ACC112 (cell line): Measurements from ENCODE around the gene DBH.

Experiments
- H2AFZ ChIP-seq: fragments of 200-600 bp; sonication (generic); one replicate; pipeline ENCODE4 v1.6.0; 2017; ENCODE audit warnings: antibody characterized with exemption, low read length; ENCODE audit not compliant: unreplicated experiment
- H3K27ac ChIP-seq: fragments of 200-600 bp; sonication (generic); 2 replicates; pipeline ENCODE4 v1.5.1; 2014; ENCODE audit warnings: low read depth, mild to moderate bottlenecking, antibody characterized with exemption, low read length, moderate library complexity
- H3K27me3 ChIP-seq: fragments of 200-600 bp; sonication (generic); 2 replicates; pipeline ENCODE4 v1.6.1; 2014; ENCODE audit warnings: mild to moderate bottlenecking, antibody characterized with exemption, low read length, moderate library complexity, mixed read lengths; ENCODE audit not compliant: insufficient read depth
- H3K36me3 ChIP-seq: fragments of 200-600 bp; sonication (generic); 2 replicates; pipeline ENCODE4 v1.6.1; 2016; ENCODE audit warnings: mild to moderate bottlenecking, antibody characterized with exemption, low read length, moderate library complexity, mixed read lengths; ENCODE audit not compliant: insufficient read depth
- H3K4me1 ChIP-seq: fragments of 200-600 bp; sonication (generic); one replicate; pipeline ENCODE4 v1.6.1; 2016; ENCODE audit warnings: low read length, mixed read lengths; ENCODE audit not compliant: insufficient read depth, unreplicated experiment, control insufficient read depth
- H3K4me3 ChIP-seq: fragments of 200-600 bp; sonication (generic); 2 replicates; pipeline ENCODE4 v1.5.1; 2014; ENCODE audit warnings: mild to moderate bottlenecking, low read depth, low read length
- H3K79me2 ChIP-seq: fragments of 200-600 bp; sonication (generic); one replicate; pipeline ENCODE4 v1.6.0; 2016; ENCODE audit warnings: low read length; ENCODE audit not compliant: control insufficient read depth, unreplicated experiment, insufficient read depth

DBH gene

GRCh38 chr9:133703591-133704399 is 67.6 kb downstream of the DBH start:
- H3K36me3 ChIP-seq = no peaks in the 10 kb centered on the region
- H3K27ac ChIP-seq = no peak overlapping the region
- no peaks in the 10 kb centered on the region for H3K79me2 ChIP-seq
- H3K27me3 ChIP-seq = no peaks in the 10 kb centered on the region
- no peak overlapping the region for H3K4me3 ChIP-seq
- peaks cover 26% of the 10 kb centered on the region for H3K4me1 ChIP-seq
- no peak overlapping the region for H2AFZ ChIP-seq

- Histone ChIP-seq H3K27ac (no peak overlapping the region), H3K4me1 (peaks cover 26% of the 10 kb centered on the region)
Measured at GRCh38 chr9:133704711-133705181, 68.6 kb downstream of the DBH start.

GRCh38 chr9:133705576-133705975 is 69.4 kb downstream of the DBH start:
- Histone ChIP-seq H3K27me3 (no peaks in the 10 kb centered on the region), H3K79me2 (no peaks in the 10 kb centered on the region), H3K4me1 (peaks cover 29% of the 10 kb centered on the region), H3K36me3 (no peaks in the 10 kb centered on the region), H3K4me3 (no peak overlapping the region), H3K27ac (no peak overlapping the region), H2AFZ (no peak overlapping the region)

More at GRCh38 chr9:133704711-133705181, 68.6 kb downstream of the DBH start:
- Histone ChIP-seq H3K4me3 (no peak overlapping the region), H3K79me2 (no peaks in the 10 kb centered on the region), H2AFZ (no peak overlapping the region), H3K36me3 (no peaks in the 10 kb centered on the region), H3K27me3 (no peaks in the 10 kb centered on the region)

GRCh38 chr9:133706307-133707050 is 70.3 kb downstream of the DBH start:
- Histone ChIP-seq H3K79me2 (no peaks in the 10 kb centered on the region), H3K27me3 (no peaks in the 10 kb centered on the region), H3K27ac (peak overlapping the region; percentile 83), H3K4me3 (peak overlapping the region; percentile 4; the same call in 1 of the 2 replicates), H2AFZ (peak overlapping the region; percentile 1), H3K4me1 (peaks cover 38% of the 10 kb centered on the region), H3K36me3 (no peaks in the 10 kb centered on the region)

GRCh38 chr9:133707065-133707762 is 71.1 kb downstream of the DBH start:
- Histone ChIP-seq H2AFZ (peak overlapping the region; percentile 1), H3K79me2 (no peaks in the 10 kb centered on the region), H3K27me3 (no peaks in the 10 kb centered on the region), H3K36me3 (no peaks in the 10 kb centered on the region), H3K27ac (peak overlapping the region; percentile 83), H3K4me3 (peak overlapping the region; percentile 4; the same call in 1 of the 2 replicates), H3K4me1 (peaks cover 46% of the 10 kb centered on the region)

- H3K27ac ChIP-seq = peak overlapping the region; percentile 83
- H3K4me1 ChIP-seq = peaks cover 49% of the 10 kb centered on the region
Measured at GRCh38 chr9:133707763-133708245, 71.6 kb downstream of the DBH start.

GRCh38 chr9:133708246-133709014 is 72.3 kb downstream of the DBH start:
- Histone ChIP-seq H3K36me3 (no peaks in the 10 kb centered on the region), H3K27ac (0 out of 2 replicates have a peak overlapping the region, but pooled peaks have one; percentile 83), H3K27me3 (no peaks in the 10 kb centered on the region), H2AFZ (no peak overlapping the region), H3K79me2 (no peaks in the 10 kb centered on the region), H3K4me1 (peaks cover 49% of the 10 kb centered on the region), H3K4me3 (no peak overlapping the region)

More at GRCh38 chr9:133707763-133708245, 71.6 kb downstream of the DBH start:
- H3K27me3 ChIP-seq = no peaks in the 10 kb centered on the region
- H3K79me2 ChIP-seq = no peaks in the 10 kb centered on the region
- no peak overlapping the region for H3K4me3 ChIP-seq
- no peaks in the 10 kb centered on the region for H3K36me3 ChIP-seq
- H2AFZ ChIP-seq = no peak overlapping the region
